ENCODE measurements around the gene RTKN. TPM values are rescaled to one million over a fixed set of nuclear protein-coding genes. Genes with fewer than 3 reads are reported as not detected.

Gene RTKN
- total and polyA plus RNA-seq, 2 of the 13 experiments (the other 11 are each of a cell fraction or from before 2014, with no cell fraction given): 159 to 166 TPM

DNA sequence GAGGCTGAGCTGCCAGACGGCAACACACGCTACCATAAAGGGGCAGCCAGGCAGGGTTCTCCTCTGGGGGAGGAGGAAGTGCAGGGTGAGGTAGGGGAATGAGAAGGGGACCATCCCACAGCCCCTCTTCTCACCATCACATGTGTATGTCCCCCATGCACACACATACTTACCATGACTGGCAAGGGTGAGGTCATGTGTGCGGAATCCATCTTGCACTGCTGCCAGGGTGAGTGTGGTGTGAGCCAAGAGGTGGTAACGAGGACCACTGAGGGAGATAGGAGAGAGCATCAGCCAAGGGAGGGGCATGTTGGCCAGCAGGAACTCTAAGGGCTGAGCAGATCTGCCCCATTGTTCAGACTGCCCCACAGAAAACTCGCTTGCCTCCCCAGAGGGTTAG is 13.1 kb downstream of the RTKN start (continued):
- TF ChIP-seq, protein P1, sequence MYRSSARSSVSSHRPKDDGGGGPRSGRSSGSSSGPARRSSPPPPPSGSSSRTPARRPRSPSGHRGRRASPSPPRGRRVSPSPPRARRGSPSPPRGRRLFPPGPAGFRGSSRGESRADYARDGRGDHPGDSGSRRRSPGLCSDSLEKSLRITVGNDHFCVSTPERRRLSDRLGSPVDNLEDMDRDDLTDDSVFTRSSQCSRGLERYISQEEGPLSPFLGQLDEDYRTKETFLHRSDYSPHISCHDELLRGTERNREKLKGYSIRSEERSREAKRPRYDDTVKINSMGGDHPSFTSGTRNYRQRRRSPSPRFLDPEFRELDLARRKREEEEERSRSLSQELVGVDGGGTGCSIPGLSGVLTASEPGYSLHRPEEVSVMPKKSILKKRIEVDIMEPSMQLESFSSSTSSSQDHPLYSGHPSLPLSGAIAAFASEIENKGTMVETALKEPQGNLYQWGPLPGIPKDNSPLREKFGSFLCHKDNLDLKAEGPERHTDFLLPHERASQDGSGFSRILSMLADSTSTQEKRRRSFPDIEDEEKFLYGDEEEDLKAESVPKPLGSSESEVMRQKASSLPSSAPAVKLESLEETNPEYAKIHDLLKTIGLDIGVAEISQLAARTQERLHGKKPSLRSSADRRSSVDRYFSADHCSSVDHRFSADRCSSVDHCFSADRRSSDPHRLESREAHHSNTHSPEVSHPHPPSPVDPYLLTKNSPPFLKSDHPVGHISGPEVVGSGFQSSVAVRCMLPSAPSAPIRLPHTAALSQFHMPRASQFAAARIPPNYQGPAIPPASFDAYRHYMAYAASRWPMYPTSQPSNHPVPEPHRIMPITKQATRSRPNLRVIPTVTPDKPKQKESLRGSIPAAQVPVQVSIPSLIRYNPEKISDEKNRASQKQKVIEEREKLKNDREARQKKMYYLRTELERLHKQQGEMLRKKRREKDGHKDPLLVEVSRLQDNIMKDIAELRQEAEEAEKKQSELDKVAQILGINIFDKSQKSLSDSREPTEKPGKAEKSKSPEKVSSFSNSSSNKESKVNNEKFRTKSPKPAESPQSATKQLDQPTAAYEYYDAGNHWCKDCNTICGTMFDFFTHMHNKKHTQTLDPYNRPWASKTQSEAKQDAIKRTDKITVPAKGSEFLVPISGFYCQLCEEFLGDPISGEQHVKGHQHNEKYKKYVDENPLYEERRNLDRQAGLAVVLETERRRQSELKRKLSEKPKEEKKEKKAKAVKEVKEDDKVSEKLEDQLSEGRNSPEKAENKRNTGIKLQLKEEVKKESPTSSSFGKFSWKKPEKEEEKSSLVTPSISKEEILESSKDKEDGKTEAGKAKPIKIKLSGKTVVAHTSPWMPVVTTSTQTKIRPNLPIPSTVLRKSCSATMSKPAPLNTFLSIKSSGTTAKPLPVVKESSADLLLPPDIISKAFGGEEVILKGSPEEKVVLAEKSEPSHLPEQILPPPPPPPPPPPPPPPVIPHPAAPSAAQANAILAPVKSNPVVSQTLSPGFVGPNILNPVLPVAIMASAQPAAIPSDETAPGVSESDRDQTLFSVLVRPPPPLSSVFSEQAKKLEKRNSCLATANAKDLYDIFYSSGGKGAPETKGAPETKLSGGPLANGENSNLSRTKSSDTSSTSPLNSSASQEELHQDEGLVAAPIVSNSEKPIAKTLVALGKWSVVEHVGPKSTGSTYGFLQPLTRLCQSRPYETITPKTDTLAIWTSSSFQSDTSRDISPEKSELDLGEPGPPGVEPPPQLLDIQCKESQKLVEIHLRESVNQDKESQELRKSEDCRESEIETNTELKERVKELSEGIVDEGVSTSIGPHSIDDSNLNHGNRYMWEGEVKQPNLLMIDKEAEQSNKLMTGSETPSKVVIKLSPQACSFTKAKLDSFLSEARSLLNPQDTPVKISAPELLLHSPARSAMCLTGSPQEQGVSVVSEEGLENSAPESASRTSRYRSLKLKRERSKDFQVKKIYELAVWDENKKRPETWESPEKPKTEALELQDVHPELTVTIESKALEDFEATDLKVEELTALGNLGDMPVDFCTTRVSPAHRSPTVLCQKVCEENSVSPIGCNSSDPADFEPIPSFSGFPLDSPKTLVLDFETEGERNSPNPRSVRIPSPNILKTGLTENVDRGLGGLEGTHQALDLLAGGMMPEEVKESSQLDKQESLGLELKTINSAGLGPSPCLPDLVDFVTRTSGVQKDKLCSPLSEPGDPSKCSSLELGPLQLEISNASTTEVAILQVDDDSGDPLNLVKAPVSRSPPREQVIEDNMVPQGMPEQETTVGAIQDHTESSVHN (CRISPR knock-in tag; IDR thresholded peaks at IDR 0.05): 0 out of 2 replicates have a peak, but pooled peaks have one; percentile 19

DNA sequence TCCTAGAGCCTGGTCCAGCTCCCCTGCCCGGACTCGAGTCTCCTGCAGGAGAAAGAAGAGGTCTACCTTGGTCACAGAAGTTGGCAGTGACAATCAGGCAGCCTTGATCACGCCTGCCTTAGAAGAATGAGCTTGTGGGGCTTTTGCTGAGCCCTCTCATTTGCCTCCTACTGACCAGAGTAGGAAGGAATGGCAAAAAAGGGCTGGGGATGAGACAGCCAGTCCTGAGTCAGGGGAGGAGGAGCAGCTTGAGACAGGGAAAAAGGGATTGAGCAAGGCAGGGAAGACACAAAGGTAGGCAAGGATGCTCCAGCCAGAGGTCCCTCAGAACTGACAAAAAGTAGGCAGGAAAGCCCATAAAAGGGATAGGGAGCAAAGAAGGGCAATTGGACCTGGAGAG is 14.2 kb downstream of the RTKN start:
- H3K27me3 ChIP-seq (ENCODE audit: control insufficient read depth in 1 of 2, insufficient read depth in 2 of 2, low read length in 2 of 2): no peaks in the 10 kb centered on the region
- WGBS (ENCODE audit: low lambda C conversion rate): 94% methylated on average over 3 of the region's 3 CpGs
- FAIRE-seq: no peak
- H3K9me3 ChIP-seq (ENCODE audit: low read length): no peaks in the 10 kb centered on the region
- BruUV-seq (replicated peaks): no TSS peak
- H3K27ac ChIP-seq (ENCODE audit: extremely low read length, insufficient read depth, low read length): no peak overlapping the region
- H2AFZ ChIP-seq (ENCODE audit: low read length): no peak overlapping the region
- peaks cover 41 to 72% of the 10 kb centered on the region in 2 experiments for H3K36me3 ChIP-seq (replicated peaks in 1 of 2; ENCODE audit: control insufficient read depth in 1 of 2, insufficient read depth in 2 of 2, low read length in 2 of 2)
- in situ Hi-C loops (cut with HindIII; ENCODE audit: extremely low pct_ligation_motif_present, low pct_unique_long_range_greater_than_20kb): no loop called here
- H3K4me1 ChIP-seq (ENCODE audit: insufficient read depth, low read length): peaks cover 91% of the 10 kb centered on the region
- H4K20me1 ChIP-seq (ENCODE audit: insufficient read depth, low read length): peaks cover 22% of the 10 kb centered on the region; the same call in 1 of the 2 replicates
- no peak for ATAC-seq
- no peak overlapping the region for H3K9ac ChIP-seq (ENCODE audit: insufficient read depth, low read depth, low read length)
- no peak overlapping the region for H3K4me2 ChIP-seq (ENCODE audit: low read depth, low read length)
- POLR2A ChIA-PET: interaction anchor here (0.9 to 9.5 kb wide), 4 partner anchors 12 to 55 kb away, joined by 3 to 272 read pairs (median 66); partner anchors contain the start of genes CCDC142, RTKN, TTC31 and WBP1
- CTCF ChIA-PET (ENCODE audit: low intra/inter-chr PET ratio, low total read pairs): no interaction called here
- no peak for DNase-seq (ENCODE audit: low spot score)
- H3K4me3 ChIP-seq (replicated peaks in 1 of 3; ENCODE audit: insufficient read depth in 1 of 3, low read depth in 2 of 3, low read length in 3 of 3): no peak overlapping the region
- TF ChIP-seq ZFP82 (CRISPR knock-in tag; IDR thresholded peaks at IDR 0.05; ENCODE audit: borderline replicate concordance) (no peak), YEATS4 (CRISPR knock-in tag; IDR thresholded peaks at IDR 0.05; ENCODE audit: borderline replicate concordance) (no peak), ZFAT (CRISPR knock-in tag; conservative IDR thresholded peaks at IDR 0.05) (no peak), POLR2A (IDR thresholded peaks at IDR 0.05; ENCODE audit: insufficient read depth in 1 of 2, low read depth in 2 of 2, low read length in 2 of 2) (0 out of 4 replicates have a peak, but pooled peaks of 1 of the 2 experiments have one; percentile 30), POLR2AphosphoS5 (IDR thresholded peaks at IDR 0.05; ENCODE audit: low read depth, low read length) (peak; percentile 21; the same call in 1 of the 2 replicates)
- TF ChIP-seq, protein P2, sequence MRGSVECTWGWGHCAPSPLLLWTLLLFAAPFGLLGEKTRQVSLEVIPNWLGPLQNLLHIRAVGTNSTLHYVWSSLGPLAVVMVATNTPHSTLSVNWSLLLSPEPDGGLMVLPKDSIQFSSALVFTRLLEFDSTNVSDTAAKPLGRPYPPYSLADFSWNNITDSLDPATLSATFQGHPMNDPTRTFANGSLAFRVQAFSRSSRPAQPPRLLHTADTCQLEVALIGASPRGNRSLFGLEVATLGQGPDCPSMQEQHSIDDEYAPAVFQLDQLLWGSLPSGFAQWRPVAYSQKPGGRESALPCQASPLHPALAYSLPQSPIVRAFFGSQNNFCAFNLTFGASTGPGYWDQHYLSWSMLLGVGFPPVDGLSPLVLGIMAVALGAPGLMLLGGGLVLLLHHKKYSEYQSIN (CRISPR knock-in tag; IDR thresholded peaks at IDR 0.05; ENCODE audit: borderline replicate concordance): no peak
- TF ChIP-seq, protein P3, sequence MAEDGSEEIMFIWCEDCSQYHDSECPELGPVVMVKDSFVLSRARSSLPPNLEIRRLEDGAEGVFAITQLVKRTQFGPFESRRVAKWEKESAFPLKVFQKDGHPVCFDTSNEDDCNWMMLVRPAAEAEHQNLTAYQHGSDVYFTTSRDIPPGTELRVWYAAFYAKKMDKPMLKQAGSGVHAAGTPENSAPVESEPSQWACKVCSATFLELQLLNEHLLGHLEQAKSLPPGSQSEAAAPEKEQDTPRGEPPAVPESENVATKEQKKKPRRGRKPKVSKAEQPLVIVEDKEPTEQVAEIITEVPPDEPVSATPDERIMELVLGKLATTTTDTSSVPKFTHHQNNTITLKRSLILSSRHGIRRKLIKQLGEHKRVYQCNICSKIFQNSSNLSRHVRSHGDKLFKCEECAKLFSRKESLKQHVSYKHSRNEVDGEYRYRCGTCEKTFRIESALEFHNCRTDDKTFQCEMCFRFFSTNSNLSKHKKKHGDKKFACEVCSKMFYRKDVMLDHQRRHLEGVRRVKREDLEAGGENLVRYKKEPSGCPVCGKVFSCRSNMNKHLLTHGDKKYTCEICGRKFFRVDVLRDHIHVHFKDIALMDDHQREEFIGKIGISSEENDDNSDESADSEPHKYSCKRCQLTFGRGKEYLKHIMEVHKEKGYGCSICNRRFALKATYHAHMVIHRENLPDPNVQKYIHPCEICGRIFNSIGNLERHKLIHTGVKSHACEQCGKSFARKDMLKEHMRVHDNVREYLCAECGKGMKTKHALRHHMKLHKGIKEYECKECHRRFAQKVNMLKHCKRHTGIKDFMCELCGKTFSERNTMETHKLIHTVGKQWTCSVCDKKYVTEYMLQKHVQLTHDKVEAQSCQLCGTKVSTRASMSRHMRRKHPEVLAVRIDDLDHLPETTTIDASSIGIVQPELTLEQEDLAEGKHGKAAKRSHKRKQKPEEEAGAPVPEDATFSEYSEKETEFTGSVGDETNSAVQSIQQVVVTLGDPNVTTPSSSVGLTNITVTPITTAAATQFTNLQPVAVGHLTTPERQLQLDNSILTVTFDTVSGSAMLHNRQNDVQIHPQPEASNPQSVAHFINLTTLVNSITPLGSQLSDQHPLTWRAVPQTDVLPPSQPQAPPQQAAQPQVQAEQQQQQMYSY (CRISPR knock-in tag; IDR thresholded peaks at IDR 0.05): no peak
- intact Hi-C loops (cut with micrococcal nuclease; ENCODE audit: unreplicated experiment): no loop called here
- H3K79me2 ChIP-seq (ENCODE audit: insufficient read depth, low read length): peaks cover 10% of the 10 kb centered on the region
